ENCODE data around the gene GLCCI1.

- TF ChIP-seq CTCF (IDR thresholded peaks at IDR 0.05) = no peak
- TF ChIP-seq POLR2A (IDR thresholded peaks at IDR 0.05) = no peak
Observed at GRCh38 chr7:8058322-8058721, 89.7 kb downstream of the GLCCI1 start.

Data from lower leg skin (tissue), 3 donors.